ENCODE measurements around the gene YES1.

GRCh38 chr18:713135-713490 is 98.9 kb downstream of the YES1 start:
- TF ChIP-seq, protein P1, sequence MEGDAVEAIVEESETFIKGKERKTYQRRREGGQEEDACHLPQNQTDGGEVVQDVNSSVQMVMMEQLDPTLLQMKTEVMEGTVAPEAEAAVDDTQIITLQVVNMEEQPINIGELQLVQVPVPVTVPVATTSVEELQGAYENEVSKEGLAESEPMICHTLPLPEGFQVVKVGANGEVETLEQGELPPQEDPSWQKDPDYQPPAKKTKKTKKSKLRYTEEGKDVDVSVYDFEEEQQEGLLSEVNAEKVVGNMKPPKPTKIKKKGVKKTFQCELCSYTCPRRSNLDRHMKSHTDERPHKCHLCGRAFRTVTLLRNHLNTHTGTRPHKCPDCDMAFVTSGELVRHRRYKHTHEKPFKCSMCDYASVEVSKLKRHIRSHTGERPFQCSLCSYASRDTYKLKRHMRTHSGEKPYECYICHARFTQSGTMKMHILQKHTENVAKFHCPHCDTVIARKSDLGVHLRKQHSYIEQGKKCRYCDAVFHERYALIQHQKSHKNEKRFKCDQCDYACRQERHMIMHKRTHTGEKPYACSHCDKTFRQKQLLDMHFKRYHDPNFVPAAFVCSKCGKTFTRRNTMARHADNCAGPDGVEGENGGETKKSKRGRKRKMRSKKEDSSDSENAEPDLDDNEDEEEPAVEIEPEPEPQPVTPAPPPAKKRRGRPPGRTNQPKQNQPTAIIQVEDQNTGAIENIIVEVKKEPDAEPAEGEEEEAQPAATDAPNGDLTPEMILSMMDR (IDR thresholded peaks at IDR 0.05), result no peak
- TF ChIP-seq EZH2 (IDR thresholded peaks at IDR 0.05), result no peak
- TF ChIP-seq EZH2phosphoT487 (IDR thresholded peaks at IDR 0.05), result no peak
